Measurements from ENCODE around the gene ITPK1. TPM values are rescaled to one million over a fixed set of nuclear protein-coding genes. Genes with fewer than 3 reads are reported as not detected.
A peak's percentile ranks its signal among the peaks of the same experiment; 100 is the strongest.
"Not testable (repeated sequence)": the region's sequence is repeated elsewhere in the genome, so short reads cannot be mapped to it uniquely, and the experiment has no call there.

The ITPK1 gene
- total RNA-seq, 1 experiment from 2014 or later, result 56.2 TPM

DNA sequence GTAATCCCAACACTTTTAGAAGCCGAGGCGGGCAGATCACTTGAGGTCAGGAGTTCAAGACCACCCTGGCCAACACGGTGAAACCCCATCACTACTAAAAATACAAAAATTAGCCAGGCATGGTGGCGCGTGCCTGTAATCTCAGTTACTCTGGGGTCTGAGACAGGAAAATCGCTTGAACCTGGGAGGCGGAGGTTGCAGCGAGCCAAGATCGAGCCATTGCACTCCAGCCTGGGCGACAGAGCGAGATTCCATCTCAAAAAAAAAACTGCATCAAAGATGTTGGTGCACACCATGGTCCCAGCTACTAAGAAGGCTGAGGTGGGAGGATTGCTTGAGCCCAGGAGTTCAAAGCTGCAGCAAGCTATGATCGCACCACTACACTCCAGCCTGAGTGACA is 53.7 kb downstream of the ITPK1 start:
- not testable (repeated sequence) for H3K36me3 ChIP-seq; H3K27me3 ChIP-seq (replicated peaks); H3K4me3 ChIP-seq; H3K9me3 ChIP-seq (replicated peaks); DNase-seq (ENCODE audit: low read depth in 1 of 2, low spot score in 2 of 2); H3K27ac ChIP-seq
- H3K4me1 ChIP-seq (replicated peaks), result peaks cover 38% of the 10 kb centered on the region

DNA sequence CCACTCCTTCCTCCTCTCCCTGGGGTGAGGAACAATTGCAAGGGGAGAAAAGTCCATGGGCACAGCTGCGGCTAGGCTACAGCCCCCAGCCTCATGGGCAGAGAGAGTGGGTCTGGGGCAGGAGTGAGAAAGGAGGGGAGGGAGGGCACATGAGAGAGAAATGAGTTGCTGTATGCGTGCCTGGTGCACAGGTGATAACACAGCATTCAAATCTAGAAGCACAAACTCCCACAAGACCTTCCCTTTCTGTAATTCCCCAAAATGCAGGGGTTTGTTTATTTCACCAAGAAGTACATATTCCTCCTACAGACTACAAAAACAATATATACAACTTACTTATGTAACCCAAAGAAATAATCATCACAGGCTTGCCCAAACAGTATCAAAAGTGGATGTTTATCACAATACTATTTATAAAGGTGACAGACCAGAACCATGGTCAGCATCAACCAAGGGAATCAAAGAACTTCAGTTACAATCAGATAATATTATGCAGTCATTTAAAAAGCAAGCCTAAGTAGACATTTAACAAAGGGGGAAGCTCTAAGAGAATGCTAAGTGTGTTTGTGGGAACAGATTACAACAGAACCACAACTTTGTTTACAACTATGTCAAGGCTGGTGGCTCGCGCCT is 54.2 kb downstream of the ITPK1 start:
- H3K27me3 ChIP-seq (replicated peaks), result no peaks in the 10 kb centered on the region
- no peaks in the 10 kb centered on the region for H3K36me3 ChIP-seq
- H3K27ac ChIP-seq, result no peak overlapping the region
- peaks cover 40% of the 10 kb centered on the region for H3K4me1 ChIP-seq (replicated peaks)
- no peak overlapping the region for H3K4me3 ChIP-seq
- H3K9me3 ChIP-seq (replicated peaks), result no peaks in the 10 kb centered on the region
- DNase-seq (ENCODE audit: low read depth in 1 of 2, low spot score in 2 of 2), result no peak

DNA sequence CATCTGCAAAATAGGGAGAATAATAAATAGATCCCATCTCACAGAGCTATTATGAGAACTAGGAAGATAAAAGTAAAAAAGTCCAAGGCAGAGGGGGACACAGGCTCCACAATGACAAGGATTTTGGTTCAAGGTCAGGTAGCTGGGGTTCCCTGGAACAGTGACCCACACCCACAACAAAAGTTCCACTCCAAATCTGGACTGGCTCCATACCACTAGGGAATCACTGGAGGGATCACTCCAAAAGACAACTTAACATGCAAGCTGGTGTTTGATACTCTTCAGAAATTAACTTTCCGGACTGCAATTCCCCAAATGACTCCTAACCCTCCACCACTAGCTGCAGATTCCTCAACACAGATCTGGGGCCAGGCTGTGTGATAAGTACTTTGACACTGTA is 54.9 kb downstream of the ITPK1 start:
- H3K27me3 ChIP-seq (replicated peaks), result no peaks in the 10 kb centered on the region
- H3K27ac ChIP-seq, result no peak overlapping the region
- no peaks in the 10 kb centered on the region for H3K9me3 ChIP-seq (replicated peaks)
- peaks cover 40% of the 10 kb centered on the region for H3K4me1 ChIP-seq (replicated peaks)
- DNase-seq (ENCODE audit: low read depth in 1 of 2, low spot score in 2 of 2), result no peak
- no peak overlapping the region for H3K4me3 ChIP-seq
- H3K36me3 ChIP-seq, result peaks cover 5% of the 10 kb centered on the region

DNA sequence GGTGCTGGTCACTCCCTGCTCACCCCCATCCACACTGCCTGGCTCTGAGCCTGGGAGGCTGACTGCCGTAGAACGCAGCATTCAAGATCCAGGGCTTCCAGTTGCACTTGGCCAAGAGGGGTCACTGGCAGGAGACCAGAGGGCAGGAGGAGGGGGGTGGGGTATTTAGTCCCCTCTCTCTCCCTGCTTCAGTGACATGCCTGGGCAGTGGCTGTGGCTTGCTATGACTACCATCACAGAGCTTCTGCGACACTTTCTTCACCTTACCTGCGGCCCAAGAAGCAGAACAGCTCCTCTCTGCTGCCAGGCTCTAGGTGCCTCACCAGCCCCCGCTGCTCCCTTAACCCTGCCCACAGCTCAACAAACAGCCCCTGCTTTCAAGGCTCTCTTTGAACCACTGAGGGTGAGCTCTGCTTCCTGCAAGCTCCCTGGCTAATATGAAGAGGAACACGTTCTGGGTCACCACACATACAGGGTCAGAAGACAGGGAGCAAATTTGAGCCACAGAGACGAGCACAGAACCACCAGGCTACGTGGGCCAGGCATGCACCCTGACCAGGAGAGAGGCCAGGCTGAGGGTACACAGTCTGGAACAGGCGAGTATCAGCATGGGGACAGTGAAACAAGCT is 55.7 kb downstream of the ITPK1 start:
- no peak for DNase-seq (ENCODE audit: low read depth in 1 of 2, low spot score in 2 of 2)
- Histone ChIP-seq H3K4me3 (no peak overlapping the region), H3K36me3 (peaks cover 11% of the 10 kb centered on the region), H3K4me1 (replicated peaks) (peaks cover 36% of the 10 kb centered on the region), H3K9me3 (replicated peaks) (no peaks in the 10 kb centered on the region), H3K27ac (no peak overlapping the region), H3K27me3 (replicated peaks) (no peaks in the 10 kb centered on the region)

DNA sequence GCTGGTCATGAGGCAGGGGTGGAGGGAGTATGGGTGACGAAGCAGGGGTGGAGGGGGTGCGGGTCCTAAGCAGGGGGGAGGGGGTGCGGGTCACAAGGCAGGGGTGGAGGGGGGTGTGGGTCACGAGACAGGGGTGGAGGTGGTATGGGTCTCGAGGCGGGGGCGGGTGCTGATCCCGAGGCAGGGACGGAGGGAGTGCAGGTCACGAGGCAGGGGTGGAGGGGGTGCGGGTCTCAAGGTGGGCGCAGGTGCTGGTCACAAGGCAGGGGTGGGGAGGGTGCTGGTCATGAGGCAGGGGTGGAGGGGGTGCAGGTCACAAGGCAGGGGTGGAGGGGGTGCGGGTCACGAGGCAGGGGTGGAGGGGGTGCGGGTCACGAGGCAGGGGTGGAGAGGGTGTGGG is 56.5 kb downstream of the ITPK1 start:
- H3K27ac ChIP-seq, result no peak overlapping the region
- no peak overlapping the region for H3K4me3 ChIP-seq
- no peak for DNase-seq (ENCODE audit: low read depth in 1 of 2, low spot score in 2 of 2)
- H3K9me3 ChIP-seq (replicated peaks), result no peaks in the 10 kb centered on the region
- H3K4me1 ChIP-seq (replicated peaks), result peaks cover 35% of the 10 kb centered on the region
- no peaks in the 10 kb centered on the region for H3K27me3 ChIP-seq (replicated peaks)
- peaks cover 14% of the 10 kb centered on the region for H3K36me3 ChIP-seq

DNA sequence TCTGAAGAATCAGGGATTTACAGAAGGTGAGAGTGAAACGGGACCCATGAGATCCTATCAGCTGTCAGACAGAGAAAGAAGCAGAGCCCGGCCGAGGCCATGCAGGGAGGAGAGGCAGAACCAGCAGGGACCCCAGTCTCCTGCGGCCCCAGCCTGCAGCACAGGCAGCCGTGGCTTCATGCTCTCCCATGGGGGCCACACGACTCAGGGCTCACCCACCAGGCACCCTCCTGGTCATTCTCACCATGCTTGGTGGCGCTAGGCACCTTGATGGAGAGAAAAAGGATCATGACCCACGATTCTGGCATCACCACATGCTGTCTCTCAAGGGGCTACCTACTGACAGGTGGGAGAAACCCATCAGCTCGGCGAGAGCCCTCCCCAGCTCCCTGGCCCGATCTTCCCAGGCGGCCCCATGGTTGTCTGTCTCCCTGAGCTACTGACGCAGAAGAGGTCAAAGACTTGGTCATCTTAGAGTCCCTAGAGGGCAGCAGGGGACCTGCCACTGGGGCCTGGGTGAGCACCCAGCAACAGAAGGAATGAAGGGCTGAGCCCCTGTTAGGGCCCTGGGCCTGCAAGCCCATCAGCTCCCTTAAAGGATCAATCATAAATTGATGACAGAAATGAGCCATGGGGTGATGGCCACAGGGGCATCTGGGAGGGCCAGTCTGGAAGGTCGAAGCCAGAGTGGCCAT is 58.0 kb downstream of the ITPK1 start:
- Histone ChIP-seq H3K36me3 (peaks cover 14% of the 10 kb centered on the region), H3K4me3 (no peak overlapping the region), H3K27me3 (replicated peaks) (no peaks in the 10 kb centered on the region), H3K4me1 (replicated peaks) (peaks cover 35% of the 10 kb centered on the region), H3K27ac (no peak overlapping the region), H3K9me3 (replicated peaks) (no peaks in the 10 kb centered on the region)
- no peak for DNase-seq (ENCODE audit: low read depth in 1 of 2, low spot score in 2 of 2)

DNA sequence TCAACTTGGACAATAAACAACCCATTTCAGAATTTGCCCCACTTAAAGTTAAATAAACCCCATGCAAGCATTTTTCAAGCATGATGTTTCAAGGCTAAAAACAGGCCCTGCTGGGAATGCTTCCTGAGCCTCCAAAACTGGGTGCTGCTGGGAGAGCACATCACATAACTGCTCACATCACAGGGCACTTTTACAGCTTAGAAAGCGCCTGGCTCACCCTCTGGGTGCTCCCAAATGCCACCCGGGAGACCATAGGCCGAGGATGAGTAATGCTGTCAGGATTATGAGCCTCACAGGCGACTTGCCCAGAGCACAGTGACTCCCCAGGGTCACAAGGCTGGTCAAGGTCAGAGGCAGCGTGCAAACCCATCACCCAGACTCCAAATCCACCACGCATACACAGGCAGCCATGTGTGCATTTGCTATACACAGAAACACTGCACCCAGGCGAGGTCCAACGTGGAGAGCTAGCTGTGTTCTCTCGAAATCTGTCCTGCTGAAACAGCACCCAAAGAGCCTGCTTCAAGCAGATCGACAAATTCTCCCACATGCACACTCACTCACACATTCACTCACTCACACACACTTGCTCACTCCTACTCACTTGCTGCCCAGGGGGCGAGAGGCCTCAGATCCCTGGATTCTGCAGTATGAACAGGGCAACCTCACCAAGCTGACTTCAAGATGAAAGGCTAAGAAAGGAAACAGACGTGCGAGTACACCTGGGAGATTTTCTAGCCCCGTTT is 58.7 kb downstream of the ITPK1 start:
- Histone ChIP-seq H3K4me3 (no peak overlapping the region), H3K4me1 (replicated peaks) (peaks cover 32% of the 10 kb centered on the region), H3K9me3 (replicated peaks) (no peaks in the 10 kb centered on the region), H3K27ac (peak overlapping the region; percentile 67), H3K27me3 (replicated peaks) (no peaks in the 10 kb centered on the region), H3K36me3 (peaks cover 14% of the 10 kb centered on the region)
- peak in 1 of 2 experiments; percentile 55 for DNase-seq (ENCODE audit: low read depth in 1 of 2, low spot score in 2 of 2)

DNA sequence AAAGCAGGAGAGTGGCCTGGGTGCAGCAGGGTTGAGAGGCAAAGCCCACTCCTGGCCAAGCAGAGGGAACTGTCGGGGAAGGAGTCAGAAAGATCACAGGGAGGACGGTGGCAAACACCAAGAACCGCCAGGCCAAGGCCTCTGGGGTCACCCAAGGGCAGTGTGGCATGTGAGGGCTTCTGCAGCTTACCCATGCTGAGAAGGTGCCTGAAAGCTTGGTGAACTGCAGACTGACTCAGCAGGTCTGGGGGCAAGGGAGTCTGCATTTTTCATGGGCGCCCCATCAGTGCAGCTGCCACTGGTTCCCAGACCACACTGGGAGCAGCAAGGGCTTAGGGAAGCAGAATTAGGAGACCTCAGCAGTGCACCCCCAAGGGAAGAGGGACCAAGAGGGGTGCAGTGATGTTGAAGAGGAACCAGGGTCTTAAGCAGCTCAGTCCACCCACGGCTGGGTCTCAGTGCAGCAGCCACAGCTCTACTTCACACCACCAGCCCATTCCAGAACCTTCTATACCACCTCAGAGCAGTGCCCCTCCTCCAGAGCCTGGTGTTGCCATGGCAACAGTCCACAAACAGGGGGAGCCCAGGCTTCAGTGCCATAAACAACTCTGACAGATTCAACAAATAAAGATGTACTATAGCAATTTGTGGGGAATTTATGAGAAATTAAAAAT is 59.4 kb downstream of the ITPK1 start:
- Histone ChIP-seq H3K36me3 (peaks cover 14% of the 10 kb centered on the region), H3K4me1 (replicated peaks) (peaks cover 24% of the 10 kb centered on the region), H3K27me3 (replicated peaks) (no peaks in the 10 kb centered on the region), H3K4me3 (no peak overlapping the region), H3K27ac (peak overlapping the region; percentile 67), H3K9me3 (replicated peaks) (no peaks in the 10 kb centered on the region)
- peak; percentile 62 to 68 for DNase-seq (ENCODE audit: low read depth in 1 of 2, low spot score in 2 of 2)

DNA sequence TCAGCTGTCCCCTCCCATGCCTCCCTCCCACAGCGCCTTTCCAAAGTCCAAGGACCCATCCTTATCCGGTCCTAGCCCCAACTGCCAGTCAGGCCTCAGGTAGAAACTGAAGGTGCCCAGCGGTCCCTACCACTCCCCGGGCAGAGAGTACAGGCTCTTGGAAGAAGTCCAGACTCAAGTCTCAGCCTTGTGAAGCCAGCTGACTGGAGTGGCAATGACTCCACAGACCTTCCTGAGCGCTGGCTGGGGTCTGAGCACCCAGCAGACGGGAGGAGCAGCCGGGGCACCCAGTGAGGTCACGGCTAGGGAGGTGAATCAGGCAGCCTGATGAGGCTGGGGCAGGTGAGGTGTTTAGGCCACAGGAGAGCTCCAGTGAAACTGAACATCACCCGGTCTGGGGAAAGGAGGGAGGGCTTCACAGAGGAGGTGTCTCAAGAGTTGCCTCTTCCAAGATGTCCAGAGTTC is 60.0 kb downstream of the ITPK1 start:
- Histone ChIP-seq H3K9me3 (replicated peaks) (no peaks in the 10 kb centered on the region), H3K27me3 (replicated peaks) (no peaks in the 10 kb centered on the region), H3K27ac (peak overlapping the region; percentile 67; the same call in 1 of the 2 replicates), H3K4me3 (no peak overlapping the region), H3K36me3 (peaks cover 14% of the 10 kb centered on the region), H3K4me1 (replicated peaks) (peaks cover 25% of the 10 kb centered on the region)
- no peak for DNase-seq (ENCODE audit: low read depth in 1 of 2, low spot score in 2 of 2)

DNA sequence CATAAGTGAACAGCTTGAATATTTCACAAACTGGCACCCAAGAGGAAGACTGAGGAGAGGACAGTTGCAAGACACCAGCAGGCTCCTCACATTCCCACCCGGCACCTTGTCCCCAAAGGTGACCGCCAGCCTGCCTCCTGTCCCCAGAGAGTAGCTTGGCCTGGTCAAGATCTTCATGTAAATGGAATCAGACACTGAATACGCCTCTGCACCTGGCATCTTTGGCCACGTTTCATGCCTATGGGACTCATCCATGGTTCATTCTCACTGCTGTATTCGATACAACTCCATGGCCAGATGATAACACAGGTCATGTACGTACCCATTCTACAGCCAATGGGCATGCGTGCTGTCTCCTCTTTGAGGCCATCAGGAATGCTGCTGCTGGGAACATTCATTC is 60.8 kb downstream of the ITPK1 start:
- H3K36me3 ChIP-seq, result peaks cover 14% of the 10 kb centered on the region
- H3K4me1 ChIP-seq (replicated peaks), result peaks cover 33% of the 10 kb centered on the region
- H3K9me3 ChIP-seq (replicated peaks), result no peaks in the 10 kb centered on the region
- DNase-seq (ENCODE audit: low read depth in 1 of 2, low spot score in 2 of 2), result no peak
- no peak overlapping the region for H3K27ac ChIP-seq
- H3K4me3 ChIP-seq, result no peak overlapping the region
- H3K27me3 ChIP-seq (replicated peaks), result no peaks in the 10 kb centered on the region

DNA sequence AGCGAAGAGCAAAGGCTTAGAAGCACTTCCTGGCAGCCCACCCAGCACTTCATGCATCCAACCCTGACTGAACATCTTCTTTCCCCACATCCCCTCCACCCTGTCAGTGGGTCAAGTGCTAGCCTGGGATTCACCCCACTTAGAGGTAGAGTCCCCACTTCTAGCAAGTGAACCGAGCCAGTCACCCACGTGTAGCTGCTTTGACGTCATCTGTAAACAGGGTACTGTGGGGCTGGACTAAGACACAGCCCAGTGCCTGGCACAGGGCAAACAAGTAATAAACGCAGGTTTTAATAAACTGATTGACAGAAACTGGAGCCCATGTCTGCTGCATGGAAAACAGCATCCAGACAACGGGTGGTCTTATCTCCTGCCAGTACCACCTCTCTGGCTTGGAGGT is 61.7 kb downstream of the ITPK1 start:
- no peaks in the 10 kb centered on the region for H3K27me3 ChIP-seq (replicated peaks)
- DNase-seq (ENCODE audit: low read depth in 1 of 2, low spot score in 2 of 2), result no peak
- no peak overlapping the region for H3K4me3 ChIP-seq
- H3K27ac ChIP-seq, result no peak overlapping the region
- H3K4me1 ChIP-seq (replicated peaks), result peaks cover 41% of the 10 kb centered on the region
- H3K9me3 ChIP-seq (replicated peaks), result no peaks in the 10 kb centered on the region
- peaks cover 16% of the 10 kb centered on the region for H3K36me3 ChIP-seq

DNA sequence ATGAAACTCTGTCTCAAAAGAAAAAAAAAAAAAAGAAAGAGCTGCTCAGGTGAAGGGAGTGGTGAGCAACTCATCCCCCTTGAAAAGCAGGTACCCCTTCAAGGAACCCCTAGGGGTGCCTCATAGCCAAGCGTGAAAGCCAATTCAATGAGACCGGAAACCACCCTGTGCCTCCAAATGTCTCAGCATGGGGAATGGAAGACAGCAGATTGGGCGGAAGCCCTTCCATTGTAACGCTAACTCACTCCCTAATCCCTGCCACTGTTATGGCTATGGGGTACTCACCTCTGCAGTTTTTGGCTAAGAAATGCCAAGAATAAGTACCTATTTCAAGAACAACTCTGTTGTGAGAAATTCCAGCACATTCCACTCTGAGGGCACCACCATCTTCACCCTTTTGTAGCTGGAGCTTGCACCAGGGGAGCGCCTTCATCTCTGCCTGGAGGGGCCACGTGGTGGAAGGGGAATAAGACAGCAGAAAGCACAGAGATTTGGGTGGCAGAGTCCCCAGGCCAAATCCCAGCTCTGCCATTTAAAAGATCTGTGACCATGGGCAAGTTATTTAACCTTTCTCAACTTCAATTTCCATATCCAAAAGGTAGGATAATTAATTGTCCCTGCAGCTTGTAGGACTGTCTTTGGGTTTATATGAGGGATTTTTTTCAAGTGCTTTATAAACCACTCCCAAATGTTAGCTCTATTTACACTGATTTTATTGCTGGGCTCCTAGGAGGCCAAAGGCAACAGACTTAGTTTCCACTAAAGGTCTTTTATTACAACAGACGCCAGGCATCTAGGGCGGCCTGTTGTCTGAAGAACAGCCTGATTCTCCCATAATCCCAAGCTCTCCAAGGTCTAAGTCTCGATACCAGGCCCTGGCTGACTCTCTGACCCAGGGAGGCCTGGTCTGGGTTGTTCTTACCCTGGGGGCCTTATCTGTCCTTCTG is 63.9 kb downstream of the ITPK1 start:
- peaks cover 52% of the 10 kb centered on the region for H3K4me1 ChIP-seq (replicated peaks)
- no peak for DNase-seq (ENCODE audit: low read depth in 1 of 2, low spot score in 2 of 2)
- H3K4me3 ChIP-seq, result no peak overlapping the region
- peaks cover 16% of the 10 kb centered on the region for H3K36me3 ChIP-seq
- no peak overlapping the region for H3K27ac ChIP-seq
- no peaks in the 10 kb centered on the region for H3K27me3 ChIP-seq (replicated peaks)
- H3K9me3 ChIP-seq (replicated peaks), result no peaks in the 10 kb centered on the region
